HCT116 (cell line): Measurements from ENCODE around the gene CDH13. TPM values are rescaled to one million over a fixed set of nuclear protein-coding genes. Genes with fewer than 3 reads are reported as not detected.

ENCODE experiments used
- ATAC-seq: fragments of 200-7000 bp; cut with Tn5 transposase; 2 replicates; pipeline ENCODE4 v1.9.1; 2020; ENCODE audit warnings: mild to moderate bottlenecking, moderate library complexity
- BruUV-seq: library from RNA; stranded (reverse); fragments of 400-500 nt; replicated peaks from 2 replicates; lab custom pipeline; 2021; lab: Mats Ljungman, UMichigan
- CTCF ChIA-PET: fragments of 300-600 bp; sonication (Branson Sonifier 250); formaldehyde crosslinking; loops from one replicate; lab custom pipeline; 2021; ENCODE audit warnings: antibody characterized with exemption; lab: Charles Lee
- POLR2A ChIA-PET: fragments of 300-600, 350-600 bp; sonication (Branson Sonifier 250); formaldehyde crosslinking; loops from one replicate; lab custom pipeline; 2021; ENCODE audit warnings: antibody characterized with exemption; lab: Charles Lee
- RAD21 ChIA-PET, 2 experiments: fragments of 300-600 bp; sonication (Branson Sonifier 250); formaldehyde crosslinking; loops; one replicate each; lab custom pipeline; 2023; ENCODE audit warnings: low total read pairs in 2 of 2; ENCODE audit not compliant: uncharacterized antibody in 2 of 2, unreplicated experiment in 2 of 2, low non-redundant PET in 1 of 2; lab: Charles Lee
- DNase-seq: peaks from one replicate; pipeline ENCODE4 v3.0.0-alpha.2; 2010; ENCODE audit warnings: low read depth, low spot score
- H2AFZ ChIP-seq: fragments of 200-600 bp; shearing (Covaris generic), sonication (generic); 2 replicates; pipeline ENCODE4 v1.6.1; 2017; ENCODE audit warnings: low read depth, mixed run types, mixed read lengths, antibody characterized with exemption, low read length; ENCODE audit not compliant: poor library complexity, severe bottlenecking
- H3K27ac ChIP-seq: 2 replicates; pipeline ENCODE4 v1.5.1; 2012; ENCODE audit warnings: low read depth, low read length
- H3K27me3 ChIP-seq: fragments of 200-600 bp; sonication (generic); 2 replicates; pipeline ENCODE4 v1.6.1; 2016; ENCODE audit warnings: mixed run types, low read length, mixed read lengths; ENCODE audit not compliant: insufficient read depth
- H3K36me3 ChIP-seq, 2 experiments: fragments of 200-500 bp in 1 of 2; fragments of 200-600 bp in 1 of 2; sonication (Bioruptor generic) in 1 of 2; sonication (generic) in 1 of 2; 2 replicates each; pipeline versions ENCODE4 v1.5.1 to v1.6.1; 2014 to 2016; ENCODE audit warnings: low read length in 2 of 2, inconsistent platforms in 1 of 2, mixed read lengths in 1 of 2, mixed run types in 1 of 2; ENCODE audit not compliant: insufficient read depth in 2 of 2, control insufficient read depth in 1 of 2
- H3K4me1 ChIP-seq, 2 experiments: fragments of 200-600 bp in 1 of 2; sonication (generic) in 1 of 2; 2 replicates each; pipeline versions ENCODE4 v1.5.1 to v1.6.1; 2012 to 2017; ENCODE audit warnings: low read length in 2 of 2, inconsistent platforms in 1 of 2, mild to moderate bottlenecking in 1 of 2, mixed read lengths in 1 of 2, mixed run types in 1 of 2, moderate library complexity in 1 of 2; ENCODE audit not compliant: insufficient read depth in 2 of 2, control insufficient read depth in 1 of 2
- H3K4me2 ChIP-seq: fragments of 200-600 bp; sonication (generic); 2 replicates; pipeline ENCODE4 v1.6.1; 2017; ENCODE audit warnings: mixed run types, low read length, mixed read lengths
- H3K4me3 ChIP-seq, 2 experiments: fragments of 200-600 bp in 1 of 2; sonication (generic) in 1 of 2; replicated peaks in 1 of 2; 2 replicates each; pipeline ENCODE4 v1.5.1; 2011 to 2016; ENCODE audit warnings: low read length in 2 of 2, control low read depth in 1 of 2, low read depth in 1 of 2, mild to moderate bottlenecking in 1 of 2, mixed read lengths in 1 of 2, mixed run types in 1 of 2
- H3K79me2 ChIP-seq: fragments of 200-600 bp; sonication (generic); 2 replicates; pipeline ENCODE4 v1.6.1; 2017; ENCODE audit warnings: mild to moderate bottlenecking, mixed run types, low read length, moderate library complexity, mixed read lengths; ENCODE audit not compliant: insufficient read depth
- H3K9ac ChIP-seq: fragments of 200-600 bp; sonication (generic); 2 replicates; pipeline ENCODE4 v1.6.1; 2016; ENCODE audit warnings: low read length, mixed read lengths
- H3K9me2 ChIP-seq: fragments of 200-600 bp; sonication (generic), shearing (Covaris generic); 2 replicates; pipeline ENCODE4 v1.6.1; 2017; ENCODE audit warnings: mixed run types, mild to moderate bottlenecking, moderate library complexity; ENCODE audit not compliant: insufficient read depth
- H3K9me3 ChIP-seq, 2 experiments: fragments of 200-500 bp in 1 of 2; fragments of 200-600 bp in 1 of 2; sonication (Bioruptor generic) in 1 of 2; sonication (generic) in 1 of 2; 2 replicates each; pipeline ENCODE4 v1.6.1; 2014 to 2017; ENCODE audit warnings: low read length in 2 of 2, mixed read lengths in 2 of 2, inconsistent platforms in 1 of 2, low read depth in 1 of 2, mild to moderate bottlenecking in 1 of 2, mixed run types in 1 of 2, moderate library complexity in 1 of 2; ENCODE audit not compliant: control insufficient read depth in 1 of 2, insufficient read depth in 1 of 2
- H4K20me1 ChIP-seq: fragments of 200-600 bp; sonication (generic), shearing (Covaris generic); 2 replicates; pipeline ENCODE4 v1.6.1; 2017; ENCODE audit warnings: mixed run types, mild to moderate bottlenecking, moderate library complexity; ENCODE audit not compliant: insufficient read depth
- ATF3 ChIP-seq: IDR thresholded peaks from 2 replicates; pipeline ENCODE4 v1.6.1; 2012
- CBX3 ChIP-seq: IDR thresholded peaks from 2 replicates; pipeline ENCODE4 v1.6.1; 2012; ENCODE audit warnings: low read depth
- CEBPB ChIP-seq: IDR thresholded peaks from 2 replicates; pipeline ENCODE4 v1.6.1; 2012; ENCODE audit warnings: low read depth
- CTCF ChIP-seq, 3 experiments: fragments of 200-600 bp in 1 of 3; sonication (generic) in 1 of 3; IDR thresholded peaks in 2 of 3; conservative IDR thresholded peaks in 1 of 3; 2 replicates each; pipeline ENCODE4 v1.5.1; 2012 to 2017; ENCODE audit warnings: low read depth in 2 of 3, low read length in 2 of 3, antibody characterized with exemption in 1 of 3, borderline replicate concordance in 1 of 3, control low read depth in 1 of 3, mild to moderate bottlenecking in 1 of 3, mixed read lengths in 1 of 3, mixed run types in 1 of 3, moderate library complexity in 1 of 3; ENCODE audit not compliant: insufficient read depth in 1 of 3
- EZH2 ChIP-seq: fragments of 200-600 bp; sonication (generic); IDR thresholded peaks from 2 replicates; pipeline ENCODE4 v1.6.1; 2017; ENCODE audit warnings: antibody characterized with exemption, mixed run types
- EZH2phosphoT487 ChIP-seq: fragments of 200-600 bp; IDR thresholded peaks from 2 replicates; pipeline ENCODE4 v1.6.1; 2018; ENCODE audit warnings: antibody characterized with exemption, borderline replicate concordance
- MAX ChIP-seq: IDR thresholded peaks from 2 replicates; pipeline ENCODE4 v1.6.1; 2012
- POLR2AphosphoS5 ChIP-seq: IDR thresholded peaks from 2 replicates; pipeline ENCODE4 v1.6.1; 2011; ENCODE audit warnings: mild to moderate bottlenecking, low read depth, low read length, moderate library complexity
- RAD21 ChIP-seq: IDR thresholded peaks from 2 replicates; pipeline ENCODE4 v1.6.1; 2012; ENCODE audit warnings: low read depth, mild to moderate bottlenecking
- REST ChIP-seq: IDR thresholded peaks from 2 replicates; pipeline ENCODE4 v1.6.1; 2012; ENCODE audit warnings: low read depth
- SIN3A ChIP-seq: IDR thresholded peaks from 2 replicates; pipeline ENCODE4 v1.6.1; 2012; ENCODE audit warnings: low read depth
- SP1 ChIP-seq: IDR thresholded peaks from 2 replicates; pipeline ENCODE4 v1.6.1; 2012; ENCODE audit warnings: low read depth
- SRF ChIP-seq: IDR thresholded peaks from 2 replicates; pipeline ENCODE4 v1.6.1; 2012; ENCODE audit warnings: low read depth
- TCF7L2 ChIP-seq: IDR thresholded peaks from 2 replicates; pipeline ENCODE4 v1.7.0; 2011; ENCODE audit warnings: borderline replicate concordance, inconsistent platforms; ENCODE audit not compliant: insufficient read depth, insufficient read length; ENCODE audit errors: extremely low read depth
- YY1 ChIP-seq: IDR thresholded peaks from 2 replicates; pipeline ENCODE4 v1.6.1; 2011; ENCODE audit warnings: low read length, low read depth, moderate library complexity, mild to moderate bottlenecking; ENCODE audit not compliant: insufficient replicate concordance; ENCODE audit errors: extremely low read depth
- ZBTB33 ChIP-seq: IDR thresholded peaks from 2 replicates; pipeline ENCODE4 v1.6.1; 2011; ENCODE audit warnings: mild to moderate bottlenecking, low read length, moderate library complexity; ENCODE audit not compliant: insufficient replicate concordance; ENCODE audit errors: extremely low read depth
- ZFX ChIP-seq: fragments of 450-650 bp; IDR thresholded peaks from 2 replicates; pipeline ENCODE4 v1.6.1; 2017
- ZNF274 ChIP-seq: fragments of 200-500 bp; sonication (Bioruptor generic); IDR thresholded peaks from 2 replicates; pipeline ENCODE4 v1.6.1; 2014; ENCODE audit warnings: mild to moderate bottlenecking, low read depth, low read length, inconsistent platforms
- intact Hi-C: fragments of 100-400 bp; cut with micrococcal nuclease; formaldehyde crosslinking; loops from 2 replicates; pipeline ENCODE4 v1.10.0; 2022
- total RNA-seq: library from RNA; stranded (reverse); gene quantifications from one replicate; pipeline ENCODE4 v1.2.1, GENCODE V29; 2021; ENCODE audit not compliant: unreplicated experiment

The CDH13 gene
- total RNA-seq, 1 experiment from 2014 or later = not detected

- Histone ChIP-seq H3K4me1 (no peaks in the 10 kb centered on the region), H3K9ac (no peak overlapping the region), H3K9me2 (no peaks in the 10 kb centered on the region), H4K20me1 (no peaks in the 10 kb centered on the region), H2AFZ (no peak overlapping the region), H3K79me2 (no peaks in the 10 kb centered on the region), H3K4me2 (no peak overlapping the region), H3K9me3 (peaks cover 27 to 37% of the 10 kb centered on the region in 2 experiments; a peak in 2 of 4 replicates), H3K27me3 (no peaks in the 10 kb centered on the region), H3K36me3 (no peaks in the 10 kb centered on the region), H3K4me3 (no peak overlapping the region), H3K27ac (no peak overlapping the region)
- intact Hi-C loops = no loop called here
- RAD21 ChIA-PET = no interaction called here
- no peak for DNase-seq
- TF ChIP-seq YY1 (no peak), CTCF (IDR thresholded peaks at IDR 0.05 in 2 of 3, conservative IDR thresholded peaks at IDR 0.05 in 1 of 3; ENCODE audit: borderline replicate concordance in 1 of 3, insufficient read depth in 1 of 3, low read depth in 2 of 3, low read length in 2 of 3) (no peak), SIN3A (no peak), EZH2 (no peak), TCF7L2 (no peak), RAD21 (no peak), CEBPB (no peak), SP1 (no peak), POLR2AphosphoS5 (no peak), REST (no peak), SRF (no peak), MAX (no peak), ZNF274 (no peak), ZFX (no peak), CBX3 (no peak), EZH2phosphoT487 (no peak), ZBTB33 (no peak), ATF3 (no peak)
- POLR2A ChIA-PET = no interaction called here
- no TSS peak for BruUV-seq
- ATAC-seq = no peak
- CTCF ChIA-PET = no interaction called here
Observed at GRCh38 chr16:82995924-82996441, 369.2 kb downstream of the CDH13 start.
